GM19372 (cell line): ENCODE measurements around the gene TDRD15.
"Not testable (repeated sequence)": the region's sequence is repeated elsewhere in the genome, so short reads cannot be mapped to it uniquely, and the experiment has no call there.

Experiments
- ATAC-seq: cut with Tn5 transposase; IDR thresholded peaks from one replicate; pipeline ENCODE4 v1.9.1; 2021; ENCODE audit warnings: mild to moderate bottlenecking, low read depth, moderate library complexity; ENCODE audit not compliant: unreplicated experiment

The TDRD15 gene

DNA sequence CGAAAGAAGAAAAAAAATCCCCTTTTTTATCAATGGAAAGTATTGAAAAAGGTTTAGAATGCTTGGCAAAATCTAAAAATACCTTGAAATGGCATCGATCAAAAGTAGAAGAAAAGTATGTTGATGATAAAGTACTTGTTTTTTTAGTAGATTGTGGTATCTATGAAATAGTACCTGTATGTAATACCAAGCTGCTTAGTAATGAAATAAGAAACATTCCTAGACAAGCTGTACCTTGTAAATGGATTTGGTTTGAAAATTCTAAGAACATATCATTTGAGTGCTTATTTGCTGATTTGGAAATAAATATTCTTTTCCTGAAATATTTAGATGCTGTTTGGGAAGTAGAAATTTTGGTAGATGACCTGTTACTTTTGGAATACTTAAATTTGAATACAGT lies 18.4 kb downstream of the TDRD15 start:
- no peak for ATAC-seq

DNA sequence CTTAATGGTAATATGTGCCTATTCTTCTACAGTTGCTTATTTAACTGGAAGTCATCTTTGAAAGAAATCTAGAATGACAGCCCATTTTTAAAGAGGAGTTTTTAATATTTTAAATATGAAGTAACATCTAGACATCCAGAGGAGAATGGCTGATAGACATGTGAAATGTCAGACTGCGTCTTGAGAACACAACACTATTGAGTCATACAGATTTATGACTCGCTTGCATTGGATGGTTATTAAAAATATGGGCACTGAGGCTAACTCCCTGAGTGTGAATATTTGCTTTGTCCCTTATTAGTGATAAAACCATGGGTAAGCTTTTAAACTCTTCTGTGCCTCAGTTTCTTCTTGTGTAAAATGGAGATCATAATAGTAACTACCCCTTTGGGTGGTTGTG lies 22.9 kb downstream of the TDRD15 start:
- ATAC-seq: no peak

DNA sequence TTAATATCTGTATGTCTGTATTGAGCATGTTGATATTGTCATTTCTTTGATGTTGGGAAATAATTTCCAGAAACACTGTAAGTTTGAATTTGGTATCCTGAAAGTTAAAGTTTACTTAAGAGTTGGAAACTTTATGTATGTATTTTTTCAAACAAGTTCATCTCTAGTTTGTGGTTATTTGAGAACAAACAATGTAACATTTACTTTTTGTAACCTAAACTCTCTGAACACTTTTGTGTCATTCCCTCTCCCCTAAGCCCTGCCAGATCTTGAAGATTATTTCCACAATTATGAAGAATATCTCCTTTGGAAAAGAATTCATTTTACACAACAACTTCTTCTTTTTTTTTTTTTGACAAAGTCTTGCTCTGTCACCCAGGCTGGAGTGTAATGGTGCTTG lies 24.9 kb downstream of the TDRD15 start:
- ATAC-seq: no peak

DNA sequence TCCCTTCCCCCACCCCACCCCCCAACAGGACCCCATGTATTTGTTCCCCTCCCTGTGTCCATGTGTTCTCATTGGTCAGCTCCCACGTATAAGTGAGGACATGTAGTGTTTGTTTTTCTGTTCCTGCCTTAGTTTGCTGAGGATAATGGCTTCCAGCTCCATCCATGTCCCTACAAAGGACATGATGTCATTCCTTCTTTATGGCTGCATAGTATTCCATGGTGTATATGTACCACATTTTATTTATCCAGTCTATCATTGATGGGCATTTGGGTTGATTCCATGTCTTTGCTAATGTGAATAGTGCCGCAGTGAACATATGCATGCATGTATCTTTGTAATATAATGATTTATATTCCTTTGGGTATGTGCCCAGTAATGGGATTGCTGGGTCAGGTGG lies 27.5 kb downstream of the TDRD15 start:
- ATAC-seq: not testable (repeated sequence)

DNA sequence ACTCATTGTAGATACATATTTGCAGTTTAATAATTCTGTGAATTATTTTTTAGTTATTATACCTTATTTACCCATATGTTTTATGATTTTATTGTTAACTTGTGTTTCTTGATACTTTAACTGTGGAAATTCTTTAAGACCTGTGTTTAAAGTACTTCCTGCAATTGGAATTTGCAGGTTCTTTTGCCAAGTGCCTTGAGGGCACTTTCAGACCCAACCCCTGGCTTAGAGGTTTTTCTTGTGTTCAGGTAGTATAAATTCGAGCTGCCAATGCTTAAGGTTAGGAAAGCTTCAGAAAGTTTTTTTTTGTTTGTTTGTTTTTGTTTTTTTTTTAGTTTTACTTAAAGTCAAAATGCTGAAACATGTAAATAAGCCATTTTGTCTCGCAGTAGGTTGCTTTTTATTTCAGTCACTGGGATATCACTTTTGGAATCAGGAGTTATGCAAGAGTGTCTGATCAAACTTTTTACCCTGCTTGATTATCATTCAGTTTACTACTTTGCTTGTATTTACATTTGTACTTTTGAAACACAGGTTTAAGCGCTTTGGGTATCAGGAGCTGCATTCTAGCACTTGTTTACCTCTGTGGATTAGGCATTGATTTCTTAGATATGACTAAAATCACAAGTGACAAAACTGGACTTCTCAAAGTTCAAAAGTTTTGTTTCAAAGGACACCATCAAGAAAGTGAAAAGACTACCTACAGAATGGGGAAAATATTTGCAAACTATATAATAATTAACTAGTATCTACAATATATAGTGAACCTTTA lies 31.8 kb downstream of the TDRD15 start:
- no peak for ATAC-seq

DNA sequence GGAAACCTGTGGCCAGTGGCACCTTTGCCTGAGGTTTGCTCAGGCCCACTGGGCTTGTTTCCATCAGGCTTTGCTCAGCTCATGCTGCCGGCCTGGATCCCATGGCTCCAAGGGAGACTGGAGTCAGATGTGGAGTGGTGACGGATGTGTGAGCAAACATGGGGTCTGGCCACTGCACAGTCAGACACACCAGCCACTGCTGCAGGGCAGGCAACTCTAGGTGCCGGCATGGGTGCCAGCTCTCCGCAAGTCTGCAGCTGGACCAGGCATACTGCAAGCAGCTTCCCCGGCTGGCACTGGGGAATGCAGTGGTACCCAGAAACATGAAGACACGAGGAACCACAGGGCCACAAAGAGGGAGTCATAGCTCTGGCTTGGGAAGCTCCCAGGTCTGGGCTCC lies 37.4 kb downstream of the TDRD15 start:
- ATAC-seq: no peak

DNA sequence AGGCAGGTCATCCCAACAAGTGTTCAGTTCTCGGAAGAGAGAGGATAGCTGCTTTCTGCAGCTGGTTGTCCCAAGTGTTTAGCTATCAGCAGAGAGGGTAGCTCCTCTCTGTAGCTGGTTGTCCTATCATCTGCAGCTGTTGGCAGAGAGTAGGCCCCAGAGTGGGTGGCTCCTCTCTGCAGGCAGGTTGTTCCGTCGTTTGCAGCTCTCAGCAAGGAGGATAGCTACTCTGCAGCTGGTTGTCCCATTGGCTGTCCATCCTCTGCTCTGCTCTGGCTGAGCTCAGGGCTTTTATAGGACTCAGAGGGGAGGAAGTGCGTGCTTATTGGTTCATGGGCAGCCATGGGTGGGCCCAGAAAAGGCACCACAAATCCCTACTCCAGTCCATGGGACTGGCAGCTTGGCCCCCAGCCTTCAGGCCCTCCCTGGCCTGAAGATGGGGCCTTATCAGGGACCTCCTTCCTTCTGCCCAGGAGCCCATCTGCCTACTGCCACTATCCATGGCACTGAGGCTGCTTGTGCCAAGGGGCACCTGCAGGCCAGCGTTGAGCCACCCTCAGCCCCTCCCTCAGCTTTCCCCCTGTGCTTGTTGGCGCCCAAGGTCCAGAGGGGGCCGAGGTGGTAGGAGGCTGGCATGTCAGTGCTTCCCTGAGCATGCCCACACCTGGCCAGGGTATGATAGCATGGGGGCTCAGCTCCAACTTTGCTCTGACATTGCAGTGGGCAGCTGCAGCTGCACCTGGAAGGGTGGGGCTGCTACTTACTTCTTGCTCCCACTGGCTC lies 38.3 kb downstream of the TDRD15 start:
- no peak for ATAC-seq

DNA sequence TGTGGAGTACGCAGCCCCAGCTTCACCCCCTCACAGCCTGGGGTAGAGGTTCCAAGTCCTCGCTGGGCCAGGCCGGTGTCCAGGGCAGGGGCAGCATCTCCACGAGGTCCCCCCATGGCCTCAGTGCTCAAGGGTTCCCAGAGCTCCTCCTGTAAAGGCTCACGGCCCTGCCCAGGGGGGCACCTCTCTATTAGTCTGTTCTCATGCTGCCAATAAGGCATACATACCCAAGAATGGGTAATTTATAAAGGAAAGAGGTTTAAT lies 38.8 kb downstream of the TDRD15 start:
- no peak for ATAC-seq

DNA sequence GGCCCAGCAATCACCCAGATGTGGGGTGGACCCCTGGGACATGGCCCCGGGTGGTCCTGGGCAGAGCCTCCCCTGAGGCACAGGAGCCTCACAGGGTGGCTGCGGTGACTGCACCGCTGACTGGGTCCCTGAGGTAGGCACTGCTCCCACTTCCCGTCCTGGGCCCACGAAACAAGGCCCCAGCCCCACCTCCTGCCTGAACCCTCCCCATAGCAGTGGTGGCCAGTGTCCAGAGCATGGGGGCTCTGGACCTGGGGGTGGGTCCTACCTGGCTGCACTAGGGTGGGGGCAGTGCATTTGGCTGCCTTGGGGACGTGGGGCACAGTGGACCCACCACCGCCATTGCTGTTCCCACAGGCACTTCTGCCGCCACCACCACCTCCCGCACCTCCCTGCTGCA lies 39.4 kb downstream of the TDRD15 start:
- no peak for ATAC-seq

DNA sequence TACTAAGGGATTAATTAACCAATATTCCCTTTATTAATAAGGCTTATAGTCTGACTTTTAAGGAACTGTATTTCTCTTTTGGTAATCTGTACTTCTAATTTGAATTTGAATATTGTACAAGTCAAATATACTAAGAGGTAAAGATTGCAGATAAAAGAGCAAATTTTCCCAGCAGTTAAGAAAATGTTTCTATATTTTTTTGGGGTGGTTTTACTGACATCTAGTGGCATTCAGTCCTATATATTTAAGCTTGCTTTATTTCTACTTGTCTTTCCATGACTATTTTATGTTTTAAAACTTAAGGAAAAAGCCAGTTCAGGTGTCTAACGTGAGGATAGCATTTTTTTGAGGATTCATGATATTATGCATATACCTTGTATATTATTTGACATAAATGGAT lies 41.6 kb downstream of the TDRD15 start:
- ATAC-seq: no peak

DNA sequence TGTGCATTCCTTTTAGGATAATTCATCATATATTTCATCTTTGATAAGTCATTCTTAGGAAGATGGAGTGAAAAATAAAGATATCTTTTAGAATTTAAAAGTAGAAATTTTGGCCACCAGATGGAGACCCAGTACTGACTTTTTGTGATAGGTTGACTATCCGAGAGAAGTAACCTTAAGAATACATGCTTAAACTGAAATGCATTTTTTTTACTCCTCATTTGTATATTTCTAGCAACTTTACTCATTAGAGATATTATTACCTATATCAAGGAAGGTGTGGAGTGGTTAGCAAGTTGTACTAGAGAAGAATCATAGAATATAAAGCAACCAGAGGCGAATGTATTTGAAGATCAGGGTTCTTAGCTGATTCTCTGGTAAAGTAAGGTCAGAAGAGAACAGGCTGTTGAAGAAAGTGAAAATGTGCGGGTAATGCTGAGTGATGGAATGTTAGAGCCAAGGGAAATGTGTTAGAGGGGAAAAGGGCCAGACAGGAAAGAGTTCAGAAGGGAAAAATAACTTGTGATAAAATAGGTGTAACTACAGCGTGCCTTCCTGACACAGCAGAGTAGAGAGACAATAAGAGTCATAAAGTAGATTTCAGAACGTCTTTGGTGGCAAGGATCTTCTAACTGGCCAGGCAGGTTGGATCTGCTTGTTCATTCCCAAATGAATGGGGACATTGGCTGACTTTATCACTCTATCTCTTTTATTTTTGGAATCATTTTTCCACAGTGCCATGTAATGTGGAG lies 52.3 kb downstream of the TDRD15 start:
- no peak for ATAC-seq

DNA sequence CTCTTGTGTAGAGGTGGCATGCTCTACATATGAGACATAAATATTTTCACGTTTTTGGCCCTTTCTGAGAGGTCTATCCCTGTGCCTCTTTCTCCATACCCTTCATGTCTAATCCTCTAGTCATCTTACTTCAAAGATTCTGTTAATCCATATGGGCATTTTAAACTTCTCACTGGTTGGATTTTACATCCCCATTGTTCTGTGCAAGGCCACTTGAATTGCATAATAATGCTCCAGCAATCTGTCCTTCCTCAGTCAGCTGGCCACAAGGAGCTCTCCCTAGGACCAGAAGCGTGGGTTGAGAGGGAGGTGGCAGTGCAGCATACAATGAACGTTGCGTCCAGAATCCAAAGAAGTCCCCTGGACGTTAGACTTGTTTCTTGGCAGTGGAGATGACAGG lies 58.2 kb downstream of the TDRD15 start:
- ATAC-seq: no peak

DNA sequence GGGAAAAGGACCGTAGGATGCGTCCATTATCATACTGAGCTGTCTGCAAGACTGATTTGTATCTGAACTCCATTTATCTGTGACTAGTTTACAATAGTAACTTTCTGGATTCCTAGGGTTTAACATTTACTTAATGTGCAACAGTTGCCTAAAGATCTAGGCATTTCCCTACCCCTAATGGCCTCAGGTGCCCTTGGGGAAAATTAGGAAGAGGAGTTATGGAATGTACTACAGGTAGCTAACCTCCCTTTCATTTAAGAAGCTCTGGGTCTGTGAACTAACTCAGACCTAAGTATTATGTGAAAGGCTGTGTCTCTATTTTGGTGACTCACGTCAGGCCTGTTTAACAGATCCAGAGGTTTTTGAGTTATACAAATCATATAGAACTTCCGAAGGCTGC lies 59.5 kb downstream of the TDRD15 start:
- ATAC-seq: no peak

DNA sequence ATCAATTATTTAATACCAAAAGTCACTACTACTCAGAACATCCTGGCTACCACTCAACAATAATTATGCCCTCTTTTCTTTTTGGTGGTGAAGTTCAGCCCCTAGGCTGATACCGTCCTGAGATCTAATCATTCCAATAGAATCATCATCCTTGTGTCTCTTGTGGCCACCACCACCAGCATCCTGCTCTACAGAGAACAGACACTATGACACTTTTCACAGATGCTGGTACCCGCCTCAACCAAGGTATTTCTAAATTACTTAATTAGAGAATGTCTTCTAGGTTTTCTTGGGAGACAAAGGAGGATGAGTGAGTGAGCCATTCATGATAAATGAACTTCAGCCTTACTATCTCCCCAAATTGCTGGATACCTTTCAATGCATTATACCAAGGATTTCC lies 60.0 kb downstream of the TDRD15 start:
- no peak for ATAC-seq

DNA sequence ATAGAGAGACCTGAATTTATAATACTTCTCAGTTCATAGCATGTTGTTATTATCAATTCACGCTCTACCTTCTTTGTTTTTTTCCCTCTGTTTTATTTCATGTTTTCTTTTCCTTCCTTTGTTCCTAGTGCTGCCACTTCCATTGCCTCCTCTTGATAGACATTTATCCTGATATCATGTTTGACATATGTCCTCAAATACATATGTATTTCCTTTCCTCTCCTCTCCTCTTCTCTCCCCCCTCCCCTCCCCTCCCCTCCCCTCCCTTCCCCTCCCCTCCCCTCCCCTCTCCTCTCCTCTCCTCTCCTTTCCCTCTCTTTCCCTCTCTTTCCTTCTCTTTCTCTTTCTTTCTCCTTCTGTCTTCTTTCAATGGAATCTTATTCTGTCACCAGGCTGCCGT lies 67.8 kb downstream of the TDRD15 start:
- no peak for ATAC-seq
